Activated CD4-positive, alpha-beta T cell treated with anti-CD3 and anti-CD28 coated beads, Interleukin-2, amount 50 U/mL, for 4 hours (primary cell): ENCODE results near the gene DYSF.

Source experiments
- DNase-seq, 2 experiments: peaks; one replicate each; pipeline ENCODE4 v3.0.0-alpha.2; 2020

Gene DYSF

GRCh38 chr2:71578767-71579342 lies 125.5 kb downstream of the DYSF start:
- no peak for DNase-seq

DNA sequence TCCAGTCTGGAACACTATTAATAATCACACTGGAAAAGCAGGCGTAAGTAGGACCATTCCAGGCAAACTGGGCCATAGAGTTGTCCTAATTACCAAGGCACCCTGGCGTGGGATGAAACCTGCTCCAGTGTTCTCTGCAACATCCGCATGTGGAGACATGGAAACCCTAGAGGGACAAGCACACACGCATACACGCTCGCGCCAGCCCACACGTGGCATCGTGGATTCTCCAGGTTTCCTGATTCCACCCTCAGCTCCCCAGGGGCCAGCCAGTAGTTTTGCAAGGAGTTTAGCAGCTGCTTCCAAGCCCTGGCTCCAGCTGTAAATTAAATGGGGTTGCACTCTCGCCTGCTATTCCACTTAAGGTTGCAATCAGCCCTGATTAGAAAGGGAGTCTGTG lies 127.7 kb downstream of the DYSF start:
- DNase-seq = no peak

- DNase-seq = no peak
These were observed 130.5 kb downstream of the DYSF start for GRCh38 chr2:71583876-71584275.

GRCh38 chr2:71586471-71586870 lies 133.1 kb downstream of the DYSF start:
- no peak for DNase-seq

DNA sequence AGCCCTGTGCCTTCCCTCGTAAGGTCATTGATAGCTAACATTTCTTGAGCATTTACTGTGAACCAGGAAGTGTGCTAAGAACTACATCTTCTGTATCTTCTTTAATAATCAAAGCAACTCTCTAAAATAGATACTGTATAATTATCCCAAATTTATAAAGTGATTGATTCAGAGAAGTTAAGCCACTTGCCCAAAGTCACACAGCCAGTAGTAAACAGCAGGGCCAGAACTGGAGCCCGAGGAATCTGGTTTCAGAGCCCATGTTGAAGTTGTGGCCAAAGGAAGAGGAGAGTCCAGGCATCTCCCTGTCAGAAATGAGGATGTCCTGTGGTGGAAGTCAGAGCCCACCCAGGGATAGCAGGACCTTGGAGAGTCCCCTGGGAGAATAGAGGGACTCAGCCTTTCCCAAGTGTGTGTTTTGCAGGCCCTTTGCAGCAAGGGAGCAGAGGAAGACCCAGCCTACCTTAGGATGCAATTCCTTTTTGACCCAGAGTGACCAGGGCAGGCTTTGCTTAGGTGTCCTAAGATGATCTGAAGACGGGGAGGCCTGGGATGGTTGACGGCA lies 134.2 kb downstream of the DYSF start:
- DNase-seq = no peak

GRCh38 chr2:71588497-71589170 lies 135.3 kb downstream of the DYSF start:
- no peak for DNase-seq

- no peak for DNase-seq
These were observed 136.4 kb downstream of the DYSF start for GRCh38 chr2:71589763-71590162.

- no peak for DNase-seq
These were observed 137.7 kb downstream of the DYSF start for GRCh38 chr2:71591044-71591443.

- no peak for DNase-seq
These were observed 138.9 kb downstream of the DYSF start for GRCh38 chr2:71592181-71592711.

GRCh38 chr2:71595569-71595968 lies 142.2 kb downstream of the DYSF start:
- DNase-seq = no peak

DNA sequence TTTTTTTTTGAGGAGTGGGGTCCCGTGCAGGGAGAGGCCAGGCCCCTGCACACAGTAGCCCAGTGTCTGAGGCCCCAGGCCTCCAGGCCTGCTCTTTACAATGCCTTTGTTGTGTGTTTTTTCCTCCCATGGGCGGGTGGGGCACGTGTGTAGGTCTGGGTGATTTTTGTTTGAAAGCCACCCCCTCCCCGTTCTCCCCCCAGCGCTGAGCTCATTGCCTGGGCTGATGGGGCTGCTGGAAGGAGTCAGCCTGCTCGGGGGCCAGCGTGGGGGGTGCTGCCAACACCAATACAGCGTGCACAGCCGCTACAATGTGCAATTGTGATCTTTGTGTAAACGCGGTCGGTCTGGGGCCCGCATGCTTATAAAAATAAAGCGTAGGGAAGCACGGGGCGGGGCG lies 142.7 kb downstream of the DYSF start:
- DNase-seq = no peak

- DNase-seq = no peak
These were observed 144.4 kb downstream of the DYSF start for GRCh38 chr2:71597756-71598155.

DNA sequence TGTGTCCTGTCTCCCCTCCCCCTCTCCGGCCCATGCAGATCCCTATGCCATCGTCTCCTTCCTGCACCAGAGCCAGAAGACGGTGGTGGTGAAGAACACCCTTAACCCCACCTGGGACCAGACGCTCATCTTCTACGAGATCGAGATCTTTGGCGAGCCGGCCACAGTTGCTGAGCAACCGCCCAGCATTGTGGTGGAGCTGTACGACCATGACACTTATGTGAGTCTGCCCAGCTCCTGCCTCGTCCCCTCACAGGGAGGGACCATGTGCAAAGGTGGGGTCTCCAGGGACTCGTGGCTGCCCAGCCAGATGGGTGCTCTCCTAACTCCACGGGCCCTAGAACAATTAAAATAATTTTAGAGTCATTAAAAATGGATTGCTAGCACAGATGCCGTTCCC lies 145.2 kb downstream of the DYSF start:
- DNase-seq = no peak

- no peak for DNase-seq
These were observed 145.7 kb downstream of the DYSF start for GRCh38 chr2:71599038-71599437.

DNA sequence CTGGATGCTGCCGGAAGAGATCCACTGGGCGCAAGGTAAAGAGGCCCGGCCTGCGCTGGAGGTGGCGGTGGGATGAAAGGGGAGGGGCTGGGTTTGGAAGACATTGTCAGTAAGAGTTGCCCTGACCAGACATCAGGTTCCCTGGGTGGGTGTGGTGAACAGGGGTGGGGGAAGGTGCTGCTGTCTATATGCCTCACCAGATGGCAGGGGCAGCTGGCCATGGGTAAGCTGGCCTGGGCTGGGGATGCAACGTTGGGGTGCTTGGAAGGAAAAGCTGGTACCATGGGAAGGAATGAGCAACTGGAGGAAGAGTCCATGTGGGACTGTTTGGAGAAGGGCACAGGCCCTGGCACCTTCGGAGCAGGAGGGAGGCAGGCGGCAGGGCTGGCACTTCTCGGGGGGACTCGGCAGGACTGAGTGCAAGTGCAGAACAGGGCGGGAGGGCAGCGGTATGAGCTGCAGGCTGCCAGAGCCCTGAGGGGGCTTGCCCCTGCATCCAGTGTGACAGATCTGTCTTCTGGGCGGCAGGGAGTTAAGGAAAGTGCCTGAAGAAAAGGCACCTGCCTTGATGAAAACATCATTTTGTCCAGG lies 146.4 kb downstream of the DYSF start:
- DNase-seq = no peak

DNA sequence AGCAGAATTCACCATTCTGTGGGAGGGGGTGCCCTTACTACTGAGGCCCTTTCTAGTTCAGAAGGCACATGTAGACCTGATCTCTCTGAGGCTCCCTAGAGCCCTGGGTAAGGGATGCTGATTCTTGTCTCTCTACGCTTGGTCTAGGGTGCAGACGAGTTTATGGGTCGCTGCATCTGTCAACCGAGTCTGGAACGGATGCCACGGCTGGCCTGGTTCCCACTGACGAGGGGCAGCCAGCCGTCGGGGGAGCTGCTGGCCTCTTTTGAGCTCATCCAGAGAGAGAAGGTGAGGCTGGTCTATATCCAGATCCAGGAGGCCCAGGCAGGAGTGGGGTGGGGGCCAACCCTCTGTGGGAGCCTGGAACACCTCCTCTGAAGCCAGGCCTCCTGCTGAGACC lies 147.2 kb downstream of the DYSF start:
- no peak for DNase-seq

DNA sequence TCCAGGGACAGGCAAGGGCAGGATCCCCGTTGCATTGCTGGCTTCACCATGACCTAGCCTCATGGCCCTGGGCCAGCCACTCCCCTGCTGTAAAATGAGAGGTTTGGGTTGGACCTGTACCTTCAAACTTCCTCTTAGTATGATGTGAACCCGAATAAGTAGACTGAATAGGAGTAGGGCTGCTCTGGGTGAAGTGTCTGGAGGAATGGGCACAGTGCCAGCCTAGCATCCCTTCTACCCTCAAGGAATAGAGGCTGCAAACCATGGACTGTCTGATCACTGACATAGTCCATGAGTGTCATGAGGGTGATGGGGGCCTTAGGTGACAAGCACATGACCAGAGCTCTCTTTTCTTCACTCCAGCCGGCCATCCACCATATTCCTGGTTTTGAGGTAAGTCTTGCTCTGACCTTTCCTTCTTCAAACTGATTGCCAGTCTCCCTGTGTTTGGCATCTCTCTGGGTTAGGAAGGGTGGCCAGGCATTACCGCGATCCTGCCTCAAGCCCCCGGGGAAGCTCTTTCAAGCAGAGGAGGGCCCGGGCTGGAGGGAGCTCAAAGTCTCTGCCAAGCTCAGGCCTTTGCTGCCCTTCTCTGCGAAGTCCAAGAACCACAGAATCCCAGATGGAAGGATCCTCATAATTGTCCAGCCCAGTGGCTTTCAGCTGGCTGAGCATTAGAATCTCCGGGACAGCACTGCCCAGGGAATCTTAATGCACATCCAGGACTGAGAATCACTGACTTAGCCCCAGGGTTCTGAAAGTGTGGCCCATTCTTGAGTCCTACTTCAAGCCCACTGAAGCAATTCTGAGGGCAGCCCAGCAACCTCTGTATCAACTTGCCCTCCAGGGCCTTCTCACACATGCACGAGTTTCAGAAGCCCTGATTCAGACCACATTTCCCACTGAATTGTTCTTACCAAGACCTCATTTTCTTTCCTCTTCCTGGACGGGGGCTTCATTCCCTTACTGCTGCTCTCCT lies 148.1 kb downstream of the DYSF start:
- no peak for DNase-seq

DNA sequence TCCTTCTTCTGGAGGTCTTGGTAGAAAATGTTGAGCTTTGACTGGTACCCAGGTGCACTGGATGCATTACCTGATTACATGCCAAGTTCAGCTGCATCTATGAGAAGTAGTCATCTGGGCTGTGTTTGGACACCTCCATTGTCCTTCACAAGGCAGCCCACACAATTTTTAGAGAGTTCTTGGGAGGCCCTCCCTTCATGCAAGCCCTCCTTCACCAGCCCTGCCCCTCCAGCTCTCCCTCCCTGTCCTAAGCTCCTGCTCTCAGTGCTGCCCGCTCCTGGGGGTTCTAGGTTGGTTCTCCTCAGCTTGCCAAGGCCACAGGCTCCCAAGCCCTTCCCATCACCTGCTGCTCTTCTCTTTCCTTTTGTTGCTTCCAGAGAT lies 148.7 kb downstream of the DYSF start:
- no peak for DNase-seq

DNA sequence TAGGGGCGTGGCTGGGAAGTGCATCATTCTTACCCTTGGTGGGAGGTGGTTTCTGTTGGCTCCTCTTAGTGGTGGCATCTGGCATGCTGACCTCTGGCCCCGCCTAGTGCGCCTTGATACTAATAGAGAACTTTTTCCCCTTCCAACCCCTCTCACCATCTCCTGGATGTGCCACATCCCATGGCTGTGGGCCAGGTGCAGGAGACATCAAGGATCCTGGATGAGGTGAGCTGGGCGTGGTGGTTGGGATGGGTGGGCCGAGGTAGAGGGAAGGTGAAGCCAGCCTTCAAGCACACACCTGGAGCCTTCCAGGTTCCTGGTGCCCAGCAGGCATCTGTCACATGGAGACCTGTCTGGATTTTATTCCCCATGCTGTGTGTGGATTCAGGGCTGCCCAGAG lies 149.2 kb downstream of the DYSF start:
- no peak for DNase-seq

- no peak for DNase-seq
These were observed 150.0 kb downstream of the DYSF start for GRCh38 chr2:71603311-71603811.

- DNase-seq = no peak
These were observed 150.7 kb downstream of the DYSF start for GRCh38 chr2:71603851-71604725.

DNA sequence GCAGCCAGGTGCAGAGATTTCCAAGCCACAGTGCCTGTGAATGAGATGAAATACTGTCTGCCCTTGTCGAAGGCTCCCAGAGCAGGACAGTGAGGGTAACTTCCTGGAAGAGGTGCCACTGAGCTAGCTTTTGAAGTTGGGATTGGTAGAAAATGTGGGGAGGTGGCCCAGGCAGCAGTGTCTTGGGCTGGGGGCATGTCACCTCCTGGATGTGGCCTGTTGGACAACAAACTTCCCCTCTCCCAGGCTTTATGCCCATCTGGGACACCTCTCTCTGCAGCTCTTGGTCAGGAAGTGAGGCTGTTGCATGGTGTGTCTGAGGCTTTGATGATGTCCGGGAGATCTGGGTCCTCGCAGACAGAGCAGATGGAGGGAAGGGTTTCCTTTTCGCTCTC lies 151.4 kb downstream of the DYSF start:
- DNase-seq = no peak
